ENCODE measurements around the gene ACMSD.
"Not testable (repeated sequence)": the region's sequence is repeated elsewhere in the genome, so short reads cannot be mapped to it uniquely, and the experiment has no call there.

The ACMSD gene

DNA sequence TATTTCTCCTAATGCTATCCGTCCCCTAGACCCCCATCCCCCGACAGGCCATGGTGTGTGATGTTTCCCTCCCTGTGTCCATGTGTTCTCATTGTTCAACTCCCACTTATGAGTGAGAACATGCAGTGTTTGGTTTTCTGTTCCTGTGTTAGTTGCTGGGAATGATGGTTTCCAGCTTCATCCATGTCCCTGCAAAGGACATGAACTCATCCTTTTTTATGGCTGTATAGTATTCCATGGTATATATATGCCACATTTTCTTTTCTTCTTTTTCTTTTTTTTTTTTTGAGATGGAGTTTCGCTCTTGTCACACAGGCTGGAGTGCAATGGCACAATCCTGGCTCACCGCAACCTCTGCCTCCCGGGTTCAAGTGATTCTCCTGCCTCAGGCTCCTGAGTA, 9.2 kb downstream of the ACMSD start:
- DNase-seq (ENCODE audit: low spot score); FAIRE-seq: not testable (repeated sequence)

GRCh38 chr2:134852518-134852917, 14.1 kb downstream of the ACMSD start:
- DNase-seq (ENCODE audit: low spot score) (no peak), FAIRE-seq (no peak)

GRCh38 chr2:134855709-134856108, 17.3 kb downstream of the ACMSD start:
- no peak for DNase-seq (ENCODE audit: low spot score)
- FAIRE-seq, result no peak

GRCh38 chr2:134858245-134858644, 19.8 kb downstream of the ACMSD start:
- DNase-seq (ENCODE audit: low spot score), result no peak
- FAIRE-seq, result no peak

- FAIRE-seq (no peak), DNase-seq (ENCODE audit: low spot score) (no peak)
These were observed 22.8 kb downstream of the ACMSD start for GRCh38 chr2:134861173-134861572.

DNA sequence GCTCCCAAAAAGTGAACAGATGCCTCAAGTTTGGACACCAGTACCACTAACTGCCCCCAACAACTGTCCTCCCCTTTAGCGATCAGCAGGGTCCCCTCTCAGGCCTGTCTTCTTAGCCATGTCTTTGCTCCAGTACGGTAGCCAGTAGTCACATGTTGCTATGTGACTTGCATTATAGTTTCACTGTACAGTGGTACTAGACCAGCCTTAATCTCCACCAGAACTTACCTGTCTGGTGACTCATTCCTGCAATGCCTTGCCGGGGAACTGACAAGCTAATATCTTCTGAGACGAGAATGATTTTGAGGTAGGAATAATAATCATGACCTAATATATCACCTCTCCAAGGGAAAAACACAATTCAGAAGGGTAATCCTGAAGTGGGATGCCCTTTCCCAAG, 23.7 kb downstream of the ACMSD start:
- no peak for FAIRE-seq
- DNase-seq (ENCODE audit: low spot score), result no peak

GRCh38 chr2:134862674-134863073, 24.3 kb downstream of the ACMSD start:
- no peak for DNase-seq (ENCODE audit: low spot score)
- no peak for FAIRE-seq

GRCh38 chr2:134863446-134863845, 25.0 kb downstream of the ACMSD start:
- DNase-seq (ENCODE audit: low spot score) (no peak), FAIRE-seq (no peak)

- FAIRE-seq (no peak), DNase-seq (ENCODE audit: low spot score) (no peak)
These were observed 26.8 kb downstream of the ACMSD start for GRCh38 chr2:134865067-134865787.

DNA sequence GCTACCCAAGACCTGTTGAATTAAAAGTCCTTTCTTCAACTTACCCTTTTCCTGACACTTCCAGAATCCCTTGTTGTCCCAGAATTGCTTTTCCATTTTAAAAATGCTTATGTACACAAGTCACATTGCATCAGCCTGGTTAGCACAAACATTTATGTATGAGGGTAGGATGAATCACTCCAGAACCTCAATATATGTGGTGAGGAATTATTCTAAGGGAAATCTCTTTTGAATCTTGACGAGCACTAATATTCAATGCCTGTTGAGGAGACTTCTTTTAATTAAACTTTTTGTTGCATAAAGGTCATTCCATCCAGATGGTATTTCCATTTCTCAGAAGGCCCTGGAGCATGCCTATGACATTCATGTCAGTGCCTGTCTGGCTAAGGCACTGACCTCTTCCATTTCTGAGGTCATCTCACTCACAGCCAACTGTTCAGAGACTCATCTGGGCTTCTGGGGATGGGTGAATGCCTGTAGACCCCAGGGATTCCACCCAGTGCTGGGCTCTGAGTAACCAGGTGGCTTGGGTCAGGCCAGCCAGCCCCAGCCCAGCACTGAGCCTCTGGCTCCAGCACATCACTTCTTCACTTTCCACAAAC, 28.2 kb downstream of the ACMSD start:
- no peak for FAIRE-seq

DNA sequence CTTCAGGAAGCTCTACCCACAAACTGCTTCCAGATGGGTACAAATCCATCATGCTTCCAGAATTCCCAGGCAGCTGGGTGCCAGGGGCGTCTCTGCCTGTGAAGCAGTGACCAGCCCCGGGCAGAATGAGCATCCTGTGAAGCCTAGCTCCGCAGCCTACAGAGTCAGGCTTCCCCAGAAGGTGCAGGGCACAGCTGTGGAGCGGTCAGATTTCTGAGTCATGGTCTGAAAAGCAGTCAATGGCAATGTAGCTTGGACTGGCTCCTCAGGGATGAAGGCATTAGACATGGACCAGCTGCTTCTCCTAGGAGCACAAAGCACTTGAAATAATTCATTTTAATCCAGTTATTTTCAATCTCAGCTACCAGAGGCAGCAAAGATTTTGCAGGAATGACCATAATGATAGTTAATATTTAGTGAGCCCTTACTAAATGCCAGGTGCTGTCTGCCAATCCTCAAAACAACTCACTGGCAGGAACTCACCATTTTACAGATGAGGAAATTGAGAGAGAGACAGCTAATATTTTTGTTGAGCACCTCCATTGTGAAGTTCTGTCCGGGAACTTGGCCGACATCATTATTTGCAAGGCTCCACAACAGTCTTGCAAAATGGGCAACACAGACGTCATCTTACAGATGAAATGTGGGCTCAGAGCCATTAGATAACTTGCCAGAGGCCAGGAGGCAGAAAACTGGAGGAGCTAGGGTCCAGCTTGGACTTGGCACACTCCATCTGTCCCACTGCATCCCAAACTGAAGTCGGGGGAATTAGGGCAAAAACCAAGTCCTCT, 31.7 kb downstream of the ACMSD start:
- DNase-seq (ENCODE audit: low spot score), result no peak
- no peak for FAIRE-seq

More for the DNA sequence above, 28.2 kb downstream of the ACMSD start:
- DNase-seq (ENCODE audit: low spot score), result no peak

DNA sequence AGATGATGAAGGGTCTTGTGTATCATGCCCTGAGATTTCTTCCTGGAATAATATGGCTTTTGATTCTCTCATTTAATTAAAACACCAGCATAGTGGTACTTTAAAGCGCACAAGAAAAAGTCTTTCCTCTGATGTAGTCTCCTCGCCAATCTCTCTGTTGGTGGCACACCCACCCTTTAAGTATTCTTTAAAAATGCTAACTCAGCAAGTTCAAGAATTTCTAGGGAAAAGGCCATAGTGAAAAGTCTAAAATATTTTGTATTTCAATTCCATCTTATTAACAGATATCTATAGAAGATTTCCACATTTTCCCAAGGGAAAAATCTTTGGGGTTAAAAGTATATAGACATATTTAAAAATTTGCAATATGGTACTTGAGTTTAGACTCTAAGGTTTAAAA, 34.7 kb downstream of the ACMSD start:
- DNase-seq (ENCODE audit: low spot score), result no peak
- FAIRE-seq, result no peak

- no peak for DNase-seq (ENCODE audit: low spot score)
- no peak for FAIRE-seq
These were observed 36.9 kb downstream of the ACMSD start for GRCh38 chr2:134875309-134875708.

GRCh38 chr2:134882773-134883172, 44.4 kb downstream of the ACMSD start:
- no peak for FAIRE-seq
- DNase-seq (ENCODE audit: low spot score), result no peak

DNA sequence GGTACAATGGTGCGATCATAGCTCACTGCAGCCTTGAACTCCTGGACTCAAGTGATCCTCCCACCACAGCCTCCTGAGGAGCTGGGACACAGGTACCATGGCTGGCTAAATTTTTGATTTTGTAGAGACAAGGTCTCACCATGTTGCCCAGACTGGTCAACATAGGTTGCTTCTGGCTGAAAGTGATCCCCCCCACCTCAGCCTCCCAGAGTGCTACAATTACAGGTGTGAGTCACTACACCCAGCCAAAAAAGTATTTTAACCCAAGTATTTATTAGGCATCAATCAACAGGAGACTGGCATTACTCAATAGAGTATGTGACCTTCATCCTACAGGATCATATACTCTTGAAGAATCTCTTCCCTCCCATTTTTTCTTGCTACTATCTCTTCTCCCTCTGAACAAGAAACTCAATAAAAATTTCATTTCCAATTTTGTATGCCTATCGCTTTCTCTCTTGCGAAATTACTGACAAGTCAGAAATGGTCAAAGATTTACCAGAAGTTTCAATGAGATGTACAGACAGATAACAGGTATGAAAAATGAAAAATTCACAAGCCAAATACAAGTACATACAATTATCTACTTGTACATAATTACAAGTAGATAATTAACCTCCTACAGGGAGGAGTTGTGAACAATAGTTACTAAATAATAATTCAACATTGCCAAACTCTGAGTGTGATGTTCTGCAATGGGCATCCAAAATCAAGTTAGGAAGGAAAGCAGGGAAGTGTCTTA, 45.3 kb downstream of the ACMSD start:
- no peak for FAIRE-seq
- no peak for DNase-seq (ENCODE audit: low spot score)

- no peak for FAIRE-seq
- no peak for DNase-seq (ENCODE audit: low spot score)
These were observed 46.0 kb downstream of the ACMSD start for GRCh38 chr2:134884435-134884834.

DNA sequence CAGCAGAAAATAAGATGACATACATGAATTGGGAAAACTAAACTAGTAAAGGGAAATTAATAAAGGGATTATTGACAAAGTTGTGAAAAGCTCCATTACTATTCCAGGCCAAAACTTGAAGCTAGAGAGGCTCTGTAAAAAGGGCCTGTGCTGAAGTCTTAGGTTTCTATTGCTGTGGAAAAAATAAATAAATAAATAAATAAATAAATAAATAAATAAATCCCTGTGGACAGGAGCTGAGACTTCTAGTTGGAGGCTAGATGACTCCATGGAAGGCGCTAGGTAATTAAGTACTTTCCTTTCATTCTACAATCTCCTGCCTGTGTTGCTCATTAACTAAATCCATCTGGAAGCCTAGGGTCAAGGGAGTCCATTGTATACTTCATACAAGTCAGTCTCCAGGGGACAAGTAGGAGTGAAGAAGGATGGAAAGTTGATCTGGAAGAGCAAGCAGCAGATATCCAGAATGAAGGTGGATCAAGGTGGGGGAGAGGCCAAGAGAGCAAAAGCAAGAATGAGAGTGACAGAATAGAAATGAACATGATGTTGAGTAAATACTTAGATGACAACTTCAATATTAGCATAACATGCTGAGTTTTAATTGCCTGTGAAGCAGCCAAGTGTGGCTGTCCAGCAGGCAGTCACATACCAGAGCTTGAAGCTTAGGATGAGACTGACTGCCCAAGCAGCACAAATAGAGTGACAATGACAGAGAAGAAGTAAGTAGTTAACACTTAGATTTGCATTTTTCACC, 54.0 kb downstream of the ACMSD start:
- DNase-seq (ENCODE audit: low spot score) (no peak), FAIRE-seq (no peak)

GRCh38 chr2:134897932-134898331, 59.5 kb downstream of the ACMSD start:
- DNase-seq (ENCODE audit: low spot score), result no peak
- FAIRE-seq, result no peak

DNA sequence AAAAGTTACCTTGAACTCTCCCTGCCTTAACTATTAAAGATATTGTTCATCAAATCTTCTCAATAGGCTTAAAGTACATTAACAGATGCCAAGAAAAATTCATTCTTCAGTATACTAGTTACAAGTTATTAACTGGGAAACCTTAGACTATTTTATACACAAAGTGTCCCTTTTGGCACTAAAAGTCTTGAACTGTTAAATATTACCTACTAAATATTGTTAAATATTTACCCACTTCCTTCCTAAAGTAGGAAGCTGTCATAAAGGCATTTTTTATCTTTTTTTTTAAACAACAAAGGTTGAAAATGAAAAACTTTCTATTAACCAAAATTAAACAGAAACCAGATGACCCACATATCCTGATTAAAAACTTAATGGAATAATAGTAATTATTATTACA, 60.8 kb downstream of the ACMSD start:
- FAIRE-seq (no peak), DNase-seq (ENCODE audit: low spot score) (no peak)

DNA sequence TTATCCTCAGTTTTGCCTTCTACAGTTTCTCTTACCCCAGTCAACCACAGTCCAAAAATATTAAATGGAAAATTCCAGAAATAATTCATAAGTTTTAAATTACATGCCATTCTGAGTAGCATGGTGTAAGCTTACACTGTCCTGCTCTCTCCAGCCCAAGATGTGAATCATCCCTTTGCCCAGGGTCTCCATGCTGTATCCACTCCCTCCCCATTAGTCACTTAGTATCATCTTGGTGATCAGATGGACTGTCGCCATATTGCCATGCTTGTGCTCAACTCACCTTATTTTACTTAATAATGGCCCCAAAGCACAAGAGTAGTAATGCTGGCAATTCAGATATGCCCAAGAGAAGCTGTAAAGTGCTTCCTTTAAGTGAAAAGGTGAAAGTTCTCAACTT, 61.7 kb downstream of the ACMSD start:
- no peak for DNase-seq (ENCODE audit: low spot score)
- no peak for FAIRE-seq

DNA sequence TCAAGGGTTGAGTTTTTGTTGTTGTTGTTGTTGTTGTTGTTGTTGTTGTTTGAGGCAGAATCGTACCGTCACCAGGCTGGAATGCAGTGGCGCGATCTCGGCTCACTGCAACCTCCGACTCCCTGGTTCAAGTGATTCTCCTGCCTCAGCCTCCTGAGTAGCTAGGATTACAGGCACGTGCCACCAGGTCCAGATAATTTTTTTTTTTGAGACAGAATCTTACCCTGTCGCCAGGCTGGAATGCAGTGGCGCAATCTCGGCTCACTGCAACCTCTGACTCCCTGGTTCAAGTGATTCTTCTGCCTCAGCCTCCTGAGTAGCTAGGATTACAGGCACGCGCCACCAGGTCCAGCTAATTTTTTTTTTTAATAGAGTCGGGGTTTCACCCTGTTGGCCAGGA, 65.3 kb downstream of the ACMSD start:
- FAIRE-seq; DNase-seq (ENCODE audit: low spot score): not testable (repeated sequence)

Data from urothelium cell line (cell line).